Neural crest cell (in vitro differentiated cells): ENCODE measurements around the gene DDX51. TPM values are rescaled to one million over a fixed set of nuclear protein-coding genes. Genes with fewer than 3 reads are reported as not detected.

ENCODE experiments used
- DNase-seq: peaks from one replicate; pipeline ENCODE4 v3.0.0; 2021; ENCODE audit warnings: low read depth, mixed read lengths, low spot score
- H3K27ac Mint-ChIP-seq: one replicate; pipeline ENCODE4 v1.8.0; 2021; ENCODE audit warnings: mild to moderate bottlenecking, mixed read lengths; ENCODE audit not compliant: unreplicated experiment
- H3K27me3 Mint-ChIP-seq: 2 replicates; pipeline ENCODE4 v1.8.0; 2021; ENCODE audit warnings: low read depth, mild to moderate bottlenecking, mixed read lengths
- H3K36me3 Mint-ChIP-seq: 2 replicates; pipeline ENCODE4 v1.8.0; 2021; ENCODE audit warnings: low read depth, mild to moderate bottlenecking, mixed read lengths
- H3K4me1 Mint-ChIP-seq: 2 replicates; pipeline ENCODE4 v1.8.0; 2021; ENCODE audit warnings: mixed read lengths
- H3K4me3 Mint-ChIP-seq: one replicate; pipeline ENCODE4 v1.8.0; 2021; ENCODE audit warnings: mild to moderate bottlenecking, mixed read lengths
- H3K9me3 Mint-ChIP-seq: 2 replicates; pipeline ENCODE4 v1.8.0; 2021; ENCODE audit warnings: mixed read lengths
- total RNA-seq: library from RNA; stranded (reverse); gene quantifications from 2 replicates; pipeline ENCODE4 v1.2.1, GENCODE V29; 2021
- TF ChIP-seq, protein P1 (sequence below): fragments of 200-600 bp; sonication (generic); conservative IDR thresholded peaks from 2 replicates; pipeline ENCODE4 v1.5.0; 2021; ENCODE audit warnings: antibody characterized with exemption, mild to moderate bottlenecking

The DDX51 gene
- total RNA-seq, 1 donor from 2014 or later, result 33.3 TPM

DNA sequence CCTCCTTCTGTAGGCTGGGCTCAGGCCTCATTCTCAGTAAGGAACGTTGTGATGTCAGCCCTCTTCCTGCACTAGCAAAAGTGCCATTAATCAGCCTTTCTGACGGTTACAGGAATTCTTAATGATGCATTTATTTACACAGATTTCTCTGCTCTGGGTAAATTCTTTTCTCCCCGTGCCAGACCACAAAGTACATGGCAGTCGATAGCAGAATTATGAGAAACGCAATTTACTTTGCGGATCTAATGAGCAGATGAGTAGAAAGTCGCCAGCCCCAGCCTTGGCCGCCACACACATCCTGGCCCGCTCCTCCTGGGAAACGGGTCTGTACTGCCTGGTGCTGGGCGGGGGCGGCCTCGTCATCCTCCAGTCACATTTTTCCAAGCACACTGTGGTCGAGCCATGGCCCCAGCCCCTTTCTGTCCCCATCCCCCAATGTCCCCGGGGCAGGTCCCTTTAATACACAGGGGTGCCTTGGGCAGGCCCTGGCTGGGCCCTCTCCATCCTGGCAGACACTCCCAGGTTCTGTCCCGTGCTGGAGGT, 26.0 kb upstream of the DDX51 start:
- peaks cover 7% of the 10 kb centered on the region for H3K9me3 Mint-ChIP-seq
- no peak overlapping the region for H3K4me3 Mint-ChIP-seq
- H3K4me1 Mint-ChIP-seq, result no peaks in the 10 kb centered on the region
- no peak for DNase-seq
- TF ChIP-seq, protein P1, sequence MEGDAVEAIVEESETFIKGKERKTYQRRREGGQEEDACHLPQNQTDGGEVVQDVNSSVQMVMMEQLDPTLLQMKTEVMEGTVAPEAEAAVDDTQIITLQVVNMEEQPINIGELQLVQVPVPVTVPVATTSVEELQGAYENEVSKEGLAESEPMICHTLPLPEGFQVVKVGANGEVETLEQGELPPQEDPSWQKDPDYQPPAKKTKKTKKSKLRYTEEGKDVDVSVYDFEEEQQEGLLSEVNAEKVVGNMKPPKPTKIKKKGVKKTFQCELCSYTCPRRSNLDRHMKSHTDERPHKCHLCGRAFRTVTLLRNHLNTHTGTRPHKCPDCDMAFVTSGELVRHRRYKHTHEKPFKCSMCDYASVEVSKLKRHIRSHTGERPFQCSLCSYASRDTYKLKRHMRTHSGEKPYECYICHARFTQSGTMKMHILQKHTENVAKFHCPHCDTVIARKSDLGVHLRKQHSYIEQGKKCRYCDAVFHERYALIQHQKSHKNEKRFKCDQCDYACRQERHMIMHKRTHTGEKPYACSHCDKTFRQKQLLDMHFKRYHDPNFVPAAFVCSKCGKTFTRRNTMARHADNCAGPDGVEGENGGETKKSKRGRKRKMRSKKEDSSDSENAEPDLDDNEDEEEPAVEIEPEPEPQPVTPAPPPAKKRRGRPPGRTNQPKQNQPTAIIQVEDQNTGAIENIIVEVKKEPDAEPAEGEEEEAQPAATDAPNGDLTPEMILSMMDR, result no peak
- H3K36me3 Mint-ChIP-seq, result no peaks in the 10 kb centered on the region
- peaks cover 17% of the 10 kb centered on the region for H3K27me3 Mint-ChIP-seq
- H3K27ac Mint-ChIP-seq, result no peak overlapping the region

DNA sequence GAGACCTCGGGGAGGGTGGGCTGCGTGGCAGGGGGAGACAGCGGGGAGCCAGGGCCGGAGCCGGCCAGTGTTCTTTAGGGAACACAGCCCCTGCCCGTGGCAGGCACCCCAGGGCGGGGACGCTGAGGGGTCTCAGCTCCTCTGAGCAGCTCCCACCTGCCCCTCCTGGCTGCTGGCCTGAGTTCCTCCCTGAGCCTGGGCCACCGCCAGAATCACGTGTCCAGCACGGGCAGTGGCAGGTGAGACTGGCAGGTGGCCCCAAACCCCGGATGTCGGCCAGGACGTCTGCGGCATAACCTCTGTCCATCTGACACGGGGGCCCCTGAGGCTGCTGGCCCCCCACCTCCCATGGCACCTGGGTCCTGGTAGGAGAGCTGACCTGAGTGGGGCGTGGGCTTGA, 25.3 kb upstream of the DDX51 start:
- Mint-ChIP-seq H3K4me3 (no peak overlapping the region), H3K27ac (no peak overlapping the region), H3K36me3 (no peaks in the 10 kb centered on the region), H3K4me1 (no peaks in the 10 kb centered on the region), H3K27me3 (peaks cover 15% of the 10 kb centered on the region), H3K9me3 (peaks cover 7% of the 10 kb centered on the region)
- DNase-seq, result no peak
- TF ChIP-seq, protein P1, result no peak

DNA sequence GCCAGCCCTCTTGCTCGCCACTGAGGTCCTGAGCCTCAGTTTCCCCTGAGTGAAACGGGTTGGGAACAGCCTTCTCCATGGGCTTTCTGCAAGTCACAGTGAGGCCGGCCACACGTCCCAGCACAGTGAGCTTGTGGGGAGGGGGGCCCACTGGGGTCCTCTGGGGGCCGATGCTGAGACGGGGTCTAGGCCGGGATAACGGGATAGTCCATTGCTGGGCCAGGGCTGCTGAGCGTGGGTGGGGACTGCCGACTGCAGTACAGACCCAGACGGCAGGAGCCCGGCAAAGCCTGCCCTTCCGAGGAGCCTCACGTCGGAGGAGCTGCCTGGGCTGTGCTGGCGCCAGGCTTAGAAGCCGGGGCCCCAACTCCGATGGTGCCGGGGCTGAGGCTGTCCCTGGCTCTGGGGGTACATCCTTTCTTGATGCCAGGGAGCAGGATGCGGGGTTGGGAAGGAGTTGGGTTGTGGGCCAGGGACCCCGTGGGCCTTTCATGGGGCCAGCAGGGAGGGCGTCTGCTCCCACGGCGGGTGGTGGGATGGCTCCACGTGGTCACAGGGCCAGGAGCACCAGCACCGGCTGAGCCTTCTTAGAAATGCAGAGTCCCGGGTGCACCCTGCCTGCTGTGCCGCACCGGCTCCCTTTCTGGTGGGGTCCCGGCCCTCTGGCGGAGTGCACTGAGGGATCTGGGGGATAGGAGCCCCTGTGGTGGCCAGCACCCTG, 24.4 kb upstream of the DDX51 start:
- TF ChIP-seq, protein P1, result no peak
- H3K4me1 Mint-ChIP-seq, result no peaks in the 10 kb centered on the region
- H3K36me3 Mint-ChIP-seq, result no peaks in the 10 kb centered on the region
- no peak overlapping the region for H3K4me3 Mint-ChIP-seq
- peaks cover 20% of the 10 kb centered on the region for H3K27me3 Mint-ChIP-seq
- H3K27ac Mint-ChIP-seq, result no peak overlapping the region
- H3K9me3 Mint-ChIP-seq, result peaks cover 7% of the 10 kb centered on the region
- DNase-seq, result no peak

DNA sequence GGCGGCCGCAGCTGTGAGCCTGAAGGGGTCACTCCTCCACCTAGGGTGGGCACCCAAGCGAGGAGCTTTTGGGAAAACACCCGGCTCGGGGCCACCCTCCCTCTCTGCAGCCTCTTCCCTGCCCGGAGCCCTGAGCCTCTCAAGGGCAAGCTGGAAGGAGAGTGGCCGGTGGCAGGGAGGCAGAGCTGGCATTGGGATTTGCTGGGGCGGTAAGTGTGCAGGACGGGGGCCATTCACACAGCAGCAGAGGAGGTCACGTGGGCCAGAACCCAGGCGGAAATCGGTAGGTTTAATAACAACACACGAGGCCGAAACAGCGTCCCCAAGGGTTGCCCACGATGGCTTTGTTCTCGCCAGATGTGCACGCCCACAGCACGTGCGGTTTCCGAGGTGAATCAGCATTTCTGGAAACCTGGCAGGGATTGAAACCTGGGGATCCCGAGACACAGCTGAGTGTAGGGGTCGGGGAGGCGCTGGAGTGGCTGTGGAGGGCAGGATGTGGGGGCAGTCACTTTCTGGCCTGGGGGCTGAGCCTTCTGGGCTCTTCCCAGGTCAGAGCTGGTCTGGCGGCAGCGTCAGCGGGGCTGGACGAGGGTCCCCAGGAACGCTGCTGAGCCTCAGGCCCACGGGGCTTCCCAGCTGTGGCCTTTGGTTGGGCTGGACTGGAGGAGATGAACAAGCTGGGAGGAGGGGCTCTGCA, 23.6 kb upstream of the DDX51 start:
- Mint-ChIP-seq H3K36me3 (no peaks in the 10 kb centered on the region), H3K27me3 (peaks cover 20% of the 10 kb centered on the region), H3K4me1 (no peaks in the 10 kb centered on the region), H3K4me3 (no peak overlapping the region), H3K27ac (no peak overlapping the region), H3K9me3 (peaks cover 7% of the 10 kb centered on the region)
- TF ChIP-seq, protein P1, result no peak
- DNase-seq, result no peak

DNA sequence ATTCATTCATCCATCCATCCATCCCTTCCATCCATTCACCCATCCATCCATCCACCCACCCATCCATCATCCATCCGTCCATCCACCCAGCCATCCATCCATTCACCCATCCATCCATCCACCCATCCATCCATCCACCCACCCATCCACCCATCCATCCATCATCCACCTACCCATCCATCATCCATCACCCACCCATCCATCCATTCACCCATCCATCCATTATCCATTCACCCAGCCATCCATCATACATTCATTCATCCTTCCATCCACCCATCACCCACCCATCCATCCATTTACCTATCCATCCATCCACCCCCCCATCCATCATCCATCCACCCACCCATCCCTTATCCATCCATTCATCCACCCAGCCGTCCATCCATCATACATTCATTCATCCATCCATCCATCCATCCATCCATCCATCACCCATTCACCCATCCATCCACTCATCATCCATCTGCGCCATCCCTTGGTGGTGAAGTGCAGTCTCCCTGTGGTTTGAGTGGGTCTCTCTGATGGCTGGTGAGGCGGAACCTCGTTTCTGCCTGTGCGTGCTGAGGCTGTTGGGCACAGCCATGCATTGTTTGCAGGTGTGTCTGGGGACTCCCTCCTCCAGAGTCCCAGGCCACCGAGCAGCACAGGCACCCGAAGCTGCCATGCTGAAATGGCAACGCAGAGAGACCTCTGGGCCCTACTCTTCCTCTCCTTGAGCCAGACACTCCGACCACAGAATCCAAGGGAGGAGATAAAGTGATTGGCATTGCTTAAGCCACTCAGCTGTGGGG, 22.9 kb upstream of the DDX51 start:
- no peaks in the 10 kb centered on the region for H3K4me1 Mint-ChIP-seq
- peaks cover 7% of the 10 kb centered on the region for H3K9me3 Mint-ChIP-seq
- H3K4me3 Mint-ChIP-seq, result no peak overlapping the region

More for the DNA sequence above, 22.9 kb upstream of the DDX51 start:
- no peak for DNase-seq
- H3K27ac Mint-ChIP-seq, result no peak overlapping the region
- TF ChIP-seq, protein P1, result no peak
- H3K36me3 Mint-ChIP-seq, result no peaks in the 10 kb centered on the region
- peaks cover 22% of the 10 kb centered on the region for H3K27me3 Mint-ChIP-seq
